GM12878 (cell line): ENCODE measurements around the gene ADK. TPM values are rescaled to one million over a fixed set of nuclear protein-coding genes. Genes with fewer than 3 reads are reported as not detected.

Source experiments
- ATAC-seq: fragments of 200-7000 bp; cut with Tn5 transposase; 3 replicates; pipeline ENCODE4 v1.9.1; 2020; ENCODE audit warnings: mild to moderate bottlenecking, moderate library complexity
- BruUV-seq: library from RNA; stranded (reverse); fragments of 400-500 nt; replicated peaks from 2 replicates; lab custom pipeline; 2021; lab: Mats Ljungman, UMichigan
- CTCF ChIA-PET: fragments of 300-600 bp; sonication (Branson Sonifier 250); formaldehyde crosslinking; extraction: SDS; loops from one replicate; lab custom pipeline; 2021; ENCODE audit warnings: inconsistent platforms; lab: Yijun Ruan, JAX
- POLR2A ChIA-PET: fragments of 350-600 bp; formaldehyde crosslinking; extraction: SDS; loops from one replicate; lab custom pipeline; 2021; ENCODE audit warnings: inconsistent platforms; lab: Charles Lee
- RAD21 ChIA-PET: fragments of 300-600 bp; sonication (Branson Sonifier 250); formaldehyde crosslinking; loops from one replicate; lab custom pipeline; 2023; ENCODE audit warnings: antibody characterized with exemption; ENCODE audit not compliant: unreplicated experiment; lab: Charles Lee
- SMC1A ChIA-PET: fragments of 300-600 bp; sonication (Branson Sonifier 250); formaldehyde crosslinking; loops from one replicate; lab custom pipeline; 2023; ENCODE audit not compliant: unreplicated experiment, uncharacterized antibody; lab: Charles Lee
- DNase-seq: peaks from one replicate; pipeline ENCODE4 v3.0.0-alpha.2; 2011; ENCODE audit warnings: low read depth, low spot score
- FAIRE-seq: peaks from 3 replicates; lab custom pipeline; 2011; peaks lifted over from hg19 to GRCh38; lab: Jason Lieb, UNC
- H2AFZ ChIP-seq: 2 replicates; pipeline ENCODE4 v1.6.0; 2011; ENCODE audit warnings: low read depth, low read length, control low read depth; ENCODE audit not compliant: control insufficient read depth
- H3K27ac ChIP-seq: 2 replicates; pipeline ENCODE4 v1.5.1; 2011; ENCODE audit warnings: control low read depth; ENCODE audit not compliant: control insufficient read depth, insufficient read depth
- H3K27me3 ChIP-seq, 2 experiments: replicated peaks in 1 of 2; 2 replicates each; pipeline versions ENCODE4 v1.6.0 to v1.6.1; 2011; ENCODE audit warnings: low read length in 1 of 2; ENCODE audit not compliant: control insufficient read depth in 2 of 2, insufficient read depth in 2 of 2
- H3K36me3 ChIP-seq, 2 experiments: 2 replicates each; pipeline ENCODE4 v1.5.1; 2011; ENCODE audit warnings: low read length in 1 of 2; ENCODE audit not compliant: control insufficient read depth in 2 of 2, insufficient read depth in 2 of 2
- H3K4me1 ChIP-seq: 2 replicates; pipeline ENCODE4 v1.6.1; 2011; ENCODE audit warnings: mild to moderate bottlenecking, low read length, moderate library complexity, mixed read lengths; ENCODE audit not compliant: control insufficient read depth, insufficient read depth
- H3K4me2 ChIP-seq: 2 replicates; pipeline ENCODE4 v1.6.0; 2011; ENCODE audit warnings: control low read depth; ENCODE audit not compliant: control insufficient read depth, insufficient read depth
- H3K4me3 ChIP-seq: fragments of 200-600 bp; sonication (generic); 2 replicates; pipeline ENCODE4 v1.5.1; 2016
- H3K79me2 ChIP-seq: 2 replicates; pipeline ENCODE4 v1.6.0; 2011; ENCODE audit warnings: low read length; ENCODE audit not compliant: control insufficient read depth, insufficient read depth
- H3K9ac ChIP-seq: 2 replicates; pipeline ENCODE4 v1.8.0; 2011; ENCODE audit warnings: low read length, control low read depth, mixed read lengths; ENCODE audit not compliant: control insufficient read depth, insufficient read depth
- H3K9me3 ChIP-seq: replicated peaks from 3 replicates; pipeline ENCODE4 v1.5.1; 2011; ENCODE audit warnings: mild to moderate bottlenecking, low read length; ENCODE audit not compliant: control insufficient read depth, insufficient read depth
- H4K20me1 ChIP-seq: 2 replicates; pipeline ENCODE4 v1.6.0; 2011; ENCODE audit not compliant: control insufficient read depth, insufficient read depth
- EED ChIP-seq: sonication (generic); IDR thresholded peaks from 2 replicates; pipeline ENCODE4 v1.6.1; 2016; ENCODE audit warnings: antibody characterized with exemption, low read depth
- MTA2 ChIP-seq: fragments of 450-650 bp; IDR thresholded peaks from 2 replicates; pipeline ENCODE4 v1.6.1; 2016; ENCODE audit warnings: low read depth, mild to moderate bottlenecking, moderate library complexity
- PKNOX1 ChIP-seq: fragments of 450-650 bp; IDR thresholded peaks from 2 replicates; pipeline ENCODE4 v1.6.1; 2016; ENCODE audit warnings: mild to moderate bottlenecking
- RCOR1 ChIP-seq: conservative IDR thresholded peaks from 2 replicates; pipeline ENCODE4 v1.6.1; 2012; ENCODE audit warnings: low read depth, low read length, improper control_type of control experiment
- RELB ChIP-seq: fragments of 450-650 bp; IDR thresholded peaks from 2 replicates; pipeline ENCODE4 v1.6.1; 2017; ENCODE audit warnings: low read depth, mild to moderate bottlenecking, moderate library complexity
- STAT3 ChIP-seq: IDR thresholded peaks from 2 replicates; pipeline ENCODE4 v1.6.1; 2011; ENCODE audit warnings: low read depth, low read length, improper control_type of control experiment
- ZNF687 ChIP-seq: fragments of 450-650 bp; IDR thresholded peaks from 2 replicates; pipeline ENCODE4 v1.6.1; 2017; ENCODE audit warnings: mild to moderate bottlenecking, moderate library complexity
- WGBS: methylation state at CpG from one replicate; pipeline ENCODE4 v1.1.6; 2016; ENCODE audit warnings: low lambda C conversion rate; ENCODE audit not compliant: insufficient replicate concordance, insufficient coverage; ENCODE audit errors: missing lambda C conversion rate; 5-methylcytosine and 5-hydroxymethylcytosine counted together
- in situ Hi-C: fragments of 300-500 bp; cut with MboI; formaldehyde crosslinking; loops from 9 replicates; pipeline ENCODE4 v1.14.3; 2018; ENCODE audit warnings: mixed read lengths
- intact Hi-C: fragments of 100-400 bp; cut with micrococcal nuclease; formaldehyde crosslinking; loops from one replicate; pipeline ENCODE4 v1.14.2; 2022; ENCODE audit not compliant: unreplicated experiment
- polyA plus RNA-seq, 11 experiments: library from polyadenylated mRNA; depleted of rRNA in 4 of 11; unstranded in 6 of 11; stranded (reverse) in 5 of 11; fragments of >200 nt; fragmentation: Nextera tagmentation in 4 of 11; fragmentation: Illumina TruSeq in 1 of 11; extraction: Ambion mirVana in 4 of 11; extraction: Trizol in 1 of 11; gene quantifications; 1 replicate in 1 of 11; 2 replicates in 10 of 11; pipeline versions ENCODE4 v1.2.1 to v1.2.3, GENCODE V29; 2011 to 2016; ENCODE audit warnings: inconsistent platforms in 2 of 11, missing spikeins in 2 of 11, low read depth in 1 of 11
- total RNA-seq, 4 experiments: library from RNA; depleted of rRNA in 3 of 4; stranded (reverse); fragments of >200 nt in 3 of 4; fragmentation: Illumina TruSeq in 1 of 4; extraction: Trizol in 1 of 4; gene quantifications; 2 replicates each; pipeline versions ENCODE4 v1.2.1 to v1.2.3, GENCODE V29; 2013 to 2021

Gene ADK
- total and polyA plus RNA-seq, 10 of the 15 experiments (the other 5 are each of a cell fraction or from before 2014, with no cell fraction given): 42.0 to 151 (median 81.6) TPM

- Histone ChIP-seq H3K79me2 (no peaks in the 10 kb centered on the region), H3K27ac (no peak overlapping the region), H3K27me3 (no peaks in the 10 kb centered on the region), H3K36me3 (0 out of 4 replicates have a peak, but pooled peaks cover 0 to 6% of the 10 kb centered on the region in 2 experiments), H4K20me1 (no peaks in the 10 kb centered on the region), H3K4me1 (no peaks in the 10 kb centered on the region), H3K9ac (no peak overlapping the region), H2AFZ (no peak overlapping the region), H3K4me2 (no peak overlapping the region), H3K9me3 (peaks cover 11% of the 10 kb centered on the region; the same call in 2 of the 3 replicates), H3K4me3 (no peak overlapping the region)
- intact Hi-C loops: no loop called here
- 100% methylated on average over 1 of the region's 1 CpG for WGBS
- ChIA-PET SMC1A (interaction anchor here (1.6 to 4.8 kb wide), 5 partner anchors 9 to 51 kb away, joined by 5 to 17 read pairs (median 6); no protein-coding TSS in a partner anchor), CTCF (interaction anchor here (1.5 kb wide), 1 partner anchor 10 kb away, joined by 7 read pairs; no protein-coding TSS in a partner anchor), POLR2A (interaction anchor here (0.9 to 1.0 kb wide), 2 partner anchors 9 to 19 kb away, joined by 3 to 6 read pairs; no protein-coding TSS in a partner anchor), RAD21 (no interaction called here)
- no peak for TF ChIP-seq RCOR1
- no peak for TF ChIP-seq MTA2
- no peak for TF ChIP-seq RELB
- no peak for TF ChIP-seq ZNF687
- TF ChIP-seq EED: no peak
- no peak for TF ChIP-seq STAT3
- TF ChIP-seq PKNOX1: no peak
- DNase-seq (no peak), FAIRE-seq (no peak), ATAC-seq (no peak)
- in situ Hi-C loops: no loop called here
- no TSS peak for BruUV-seq
These were observed 486.7 kb downstream of the ADK start for GRCh38 chr10:74637685-74638084.
